Smooth muscle cell (in vitro differentiated cells): ENCODE data around the gene ENC1. TPM values are rescaled to one million over a fixed set of nuclear protein-coding genes. Genes with fewer than 3 reads are reported as not detected.

Experiments used
- DNase-seq: peaks from one replicate; lab custom pipeline; 2025; ENCODE audit not compliant: unreplicated experiment; lab: John Stamatoyannopoulos, UW
- H2AFZ ChIP-seq: fragments of 200-600 bp; sonication (generic); 2 replicates; pipeline ENCODE4 v1.6.0; 2016; ENCODE audit warnings: antibody characterized with exemption, low read depth, mild to moderate bottlenecking
- H3F3A ChIP-seq: fragments of 200-600 bp; sonication (generic); 2 replicates; pipeline ENCODE4 v1.6.0; 2017; ENCODE audit warnings: antibody characterized with exemption, low read depth
- H3K27ac ChIP-seq: fragments of 200-600 bp; sonication (generic); 2 replicates; pipeline ENCODE4 v1.5.1; 2016; ENCODE audit warnings: low read depth, mild to moderate bottlenecking
- H3K27me3 ChIP-seq: fragments of 200-600 bp; sonication (generic); 2 replicates; pipeline ENCODE4 v1.6.1; 2016; ENCODE audit warnings: low read depth, mild to moderate bottlenecking
- H3K36me3 ChIP-seq: fragments of 200-600 bp; sonication (generic); 2 replicates; pipeline ENCODE4 v1.5.1; 2016; ENCODE audit warnings: low read depth
- H3K4me1 ChIP-seq: fragments of 200-600 bp; sonication (generic); 2 replicates; pipeline ENCODE4 v1.5.1; 2016; ENCODE audit warnings: low read depth
- H3K4me2 ChIP-seq: fragments of 200-600 bp; sonication (generic); 2 replicates; pipeline ENCODE4 v1.6.0; 2016; ENCODE audit warnings: mild to moderate bottlenecking
- H3K4me3 ChIP-seq: fragments of 200-600 bp; sonication (generic); 2 replicates; pipeline ENCODE4 v1.5.1; 2016; ENCODE audit warnings: mild to moderate bottlenecking
- H3K79me2 ChIP-seq: fragments of 200-600 bp; sonication (generic); 2 replicates; pipeline ENCODE4 v1.6.0; 2016; ENCODE audit warnings: low read depth, mild to moderate bottlenecking
- H3K9ac ChIP-seq: fragments of 200-600 bp; sonication (generic); 2 replicates; pipeline ENCODE4 v1.6.0; 2016; ENCODE audit warnings: low read depth
- H3K9me3 ChIP-seq: fragments of 200-600 bp; sonication (generic); replicated peaks from 2 replicates; pipeline ENCODE4 v1.5.1; 2016; ENCODE audit warnings: low read depth
- H4K20me1 ChIP-seq: fragments of 200-600 bp; sonication (generic); 2 replicates; pipeline ENCODE4 v1.6.0; 2016; ENCODE audit warnings: low read depth
- CTCF ChIP-seq: fragments of 200-600 bp; sonication (generic); IDR thresholded peaks from 2 replicates; pipeline ENCODE4 v1.5.1; 2017; ENCODE audit warnings: borderline replicate concordance, mild to moderate bottlenecking, antibody characterized with exemption; ENCODE audit not compliant: insufficient read depth, poor library complexity, severe bottlenecking
- whole genome bisulfite sequencing: methylation state at CpG from one replicate; pipeline ENCODE4 v1.1.7; 2016; ENCODE audit warnings: low lambda C conversion rate; 5-methylcytosine and 5-hydroxymethylcytosine counted together
- polyA plus RNA-seq: library from polyadenylated mRNA; unstranded; fragments of >200 nt; fragmentation: Nextera tagmentation; extraction: Ambion mirVana; gene quantifications from 2 replicates; pipeline ENCODE4 v1.2.1, GENCODE V29; 2016
- total RNA-seq: library from RNA; depleted of rRNA; stranded (reverse); fragments of >200 nt; gene quantifications from 2 replicates; pipeline ENCODE4 v1.2.3, GENCODE V29; 2014

ENC1 gene
- total and polyA plus RNA-seq, 2 experiments from 2014 or later: 17.4 to 110 TPM

- Histone ChIP-seq H3F3A (no peaks in the 10 kb centered on the region), H3K9me3 (no peaks in the 10 kb centered on the region), H3K27me3 (no peaks in the 10 kb centered on the region), H3K4me3 (no peak overlapping the region), H4K20me1 (no peaks in the 10 kb centered on the region), H3K36me3 (no peaks in the 10 kb centered on the region), H3K79me2 (no peaks in the 10 kb centered on the region), H3K27ac (no peak overlapping the region), H3K4me1 (peaks cover 18% of the 10 kb centered on the region), H2AFZ (no peak overlapping the region), H3K9ac (no peak overlapping the region), H3K4me2 (no peak overlapping the region)
- TF ChIP-seq CTCF: no peak
- DNase-seq: no peak
- 86% methylated on average over 2 of the region's 2 CpGs for WGBS
These were observed 52.6 kb downstream of the ENC1 start for GRCh38 chr5:74587890-74588289.

GRCh38 chr5:74587300-74587699 lies 53.2 kb downstream of the ENC1 start:
- no peaks in the 10 kb centered on the region for H3K9me3 ChIP-seq
- no peaks in the 10 kb centered on the region for H3K27me3 ChIP-seq
- no peak overlapping the region for H2AFZ ChIP-seq
- H3K4me1 ChIP-seq: peaks cover 18% of the 10 kb centered on the region
- no peak for DNase-seq
- H3K4me3 ChIP-seq: no peak overlapping the region
- no peak for TF ChIP-seq CTCF
- H3K9ac ChIP-seq: no peak overlapping the region
- H4K20me1 ChIP-seq: no peaks in the 10 kb centered on the region
- 86% methylated on average over 4 of the region's 4 CpGs for WGBS
- H3F3A ChIP-seq: no peaks in the 10 kb centered on the region
- H3K36me3 ChIP-seq: no peaks in the 10 kb centered on the region
- H3K4me2 ChIP-seq: no peak overlapping the region
- H3K79me2 ChIP-seq: no peaks in the 10 kb centered on the region
- H3K27ac ChIP-seq: no peak overlapping the region

- H3K36me3 ChIP-seq: no peaks in the 10 kb centered on the region
- WGBS: 93% methylated on average over 1 of the region's 1 CpG
- DNase-seq: no peak
- no peak overlapping the region for H3K9ac ChIP-seq
- no peak overlapping the region for H2AFZ ChIP-seq
- no peaks in the 10 kb centered on the region for H3F3A ChIP-seq
- H3K79me2 ChIP-seq: no peaks in the 10 kb centered on the region
- H3K4me2 ChIP-seq: no peak overlapping the region
- no peak for TF ChIP-seq CTCF
- no peaks in the 10 kb centered on the region for H3K9me3 ChIP-seq
- no peaks in the 10 kb centered on the region for H4K20me1 ChIP-seq
- no peak overlapping the region for H3K4me3 ChIP-seq
- H3K27me3 ChIP-seq: no peaks in the 10 kb centered on the region
- peaks cover 18% of the 10 kb centered on the region for H3K4me1 ChIP-seq
- no peak overlapping the region for H3K27ac ChIP-seq
These were observed 53.7 kb downstream of the ENC1 start for GRCh38 chr5:74586856-74587255.

GRCh38 chr5:74582853-74583252 lies 57.7 kb downstream of the ENC1 start:
- Histone ChIP-seq H3K79me2 (no peaks in the 10 kb centered on the region), H3K36me3 (no peaks in the 10 kb centered on the region), H3K4me2 (no peak overlapping the region), H3K27ac (no peak overlapping the region), H3K27me3 (no peaks in the 10 kb centered on the region), H3K4me1 (peaks cover 8% of the 10 kb centered on the region), H3K9me3 (no peaks in the 10 kb centered on the region), H3K4me3 (no peak overlapping the region), H3F3A (no peaks in the 10 kb centered on the region), H2AFZ (no peak overlapping the region), H4K20me1 (no peaks in the 10 kb centered on the region), H3K9ac (no peak overlapping the region)
- no peak for TF ChIP-seq CTCF
- 95% methylated on average over 4 of the region's 4 CpGs for WGBS
- DNase-seq: no peak
